SU-DHL-6 (cell line): Measurements from ENCODE around the gene ENPP4.

Experiments used
- EZH2phosphoT487 ChIP-seq: fragments of 200-600 bp; sonication (generic), shearing (Covaris generic); conservative IDR thresholded peaks from 2 replicates; pipeline ENCODE4 v1.6.1; 2018; ENCODE audit warnings: mild to moderate bottlenecking, antibody characterized with exemption, low read length, moderate library complexity, mixed read lengths
- TF ChIP-seq, protein P1 (sequence below): fragments of 200-600 bp; sonication (generic); IDR thresholded peaks from one replicate; pipeline ENCODE4 v1.5.1; 2017; ENCODE audit warnings: antibody characterized with exemption, mild to moderate bottlenecking, low read length, moderate library complexity; ENCODE audit not compliant: insufficient read depth, poor library complexity, severe bottlenecking

DNA sequence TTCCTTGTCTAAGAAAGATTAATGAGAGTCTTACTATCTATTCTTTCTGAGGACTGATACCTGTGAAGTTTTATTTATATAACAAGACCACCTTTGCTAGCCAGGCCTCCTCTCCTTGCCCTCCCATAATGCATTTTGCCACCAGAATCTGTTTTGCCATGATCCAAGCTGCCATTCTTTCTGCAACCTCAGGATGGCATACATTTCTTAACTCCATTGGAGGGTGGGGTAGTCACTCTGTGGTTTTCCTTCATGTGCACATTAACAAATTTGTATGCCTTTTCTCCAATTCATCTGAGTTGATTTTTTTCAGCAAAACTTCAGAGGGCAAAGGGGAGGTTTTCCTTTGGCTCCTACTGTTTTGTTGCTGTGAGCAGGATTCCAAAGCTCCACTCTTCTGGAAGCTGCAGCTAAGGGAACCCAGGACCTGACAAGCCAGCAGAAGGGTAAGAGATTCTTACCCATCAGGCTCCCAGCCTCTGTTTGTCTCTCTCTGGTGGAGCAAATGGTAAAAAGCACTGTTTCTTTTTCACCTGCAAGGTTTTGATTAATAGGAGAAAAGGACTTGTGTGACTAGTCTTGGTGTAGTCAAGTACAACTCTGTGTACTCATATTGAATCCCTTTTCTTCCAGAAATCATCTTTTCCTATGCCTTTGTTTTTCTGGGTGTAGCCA is 26.2 kb upstream of the ENPP4 start:
- TF ChIP-seq EZH2phosphoT487, result no peak
- TF ChIP-seq, protein P1, sequence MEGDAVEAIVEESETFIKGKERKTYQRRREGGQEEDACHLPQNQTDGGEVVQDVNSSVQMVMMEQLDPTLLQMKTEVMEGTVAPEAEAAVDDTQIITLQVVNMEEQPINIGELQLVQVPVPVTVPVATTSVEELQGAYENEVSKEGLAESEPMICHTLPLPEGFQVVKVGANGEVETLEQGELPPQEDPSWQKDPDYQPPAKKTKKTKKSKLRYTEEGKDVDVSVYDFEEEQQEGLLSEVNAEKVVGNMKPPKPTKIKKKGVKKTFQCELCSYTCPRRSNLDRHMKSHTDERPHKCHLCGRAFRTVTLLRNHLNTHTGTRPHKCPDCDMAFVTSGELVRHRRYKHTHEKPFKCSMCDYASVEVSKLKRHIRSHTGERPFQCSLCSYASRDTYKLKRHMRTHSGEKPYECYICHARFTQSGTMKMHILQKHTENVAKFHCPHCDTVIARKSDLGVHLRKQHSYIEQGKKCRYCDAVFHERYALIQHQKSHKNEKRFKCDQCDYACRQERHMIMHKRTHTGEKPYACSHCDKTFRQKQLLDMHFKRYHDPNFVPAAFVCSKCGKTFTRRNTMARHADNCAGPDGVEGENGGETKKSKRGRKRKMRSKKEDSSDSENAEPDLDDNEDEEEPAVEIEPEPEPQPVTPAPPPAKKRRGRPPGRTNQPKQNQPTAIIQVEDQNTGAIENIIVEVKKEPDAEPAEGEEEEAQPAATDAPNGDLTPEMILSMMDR, result no peak
